Umbilical cord (tissue), 2 donors: ENCODE data around the gene MSLN. TPM values are rescaled to one million over a fixed set of nuclear protein-coding genes. Genes with fewer than 3 reads are reported as not detected.
A peak's percentile ranks its signal among the peaks of the same experiment; 100 is the strongest.

Experiments
- DNase-seq: peaks from one replicate; pipeline ENCODE4 v3.0.0-alpha.2; 2015; ENCODE audit warnings: low spot score
- total RNA-seq: library from RNA; depleted of rRNA; stranded (reverse); fragments of >200 nt; gene quantifications from one replicate; pipeline ENCODE4 v1.2.3, GENCODE V29; 2014; ENCODE audit warnings: low replicate concordance; ENCODE audit not compliant: insufficient read depth

The MSLN gene
- total RNA-seq, 1 donor from 2014 or later = 26.2 TPM

DNA sequence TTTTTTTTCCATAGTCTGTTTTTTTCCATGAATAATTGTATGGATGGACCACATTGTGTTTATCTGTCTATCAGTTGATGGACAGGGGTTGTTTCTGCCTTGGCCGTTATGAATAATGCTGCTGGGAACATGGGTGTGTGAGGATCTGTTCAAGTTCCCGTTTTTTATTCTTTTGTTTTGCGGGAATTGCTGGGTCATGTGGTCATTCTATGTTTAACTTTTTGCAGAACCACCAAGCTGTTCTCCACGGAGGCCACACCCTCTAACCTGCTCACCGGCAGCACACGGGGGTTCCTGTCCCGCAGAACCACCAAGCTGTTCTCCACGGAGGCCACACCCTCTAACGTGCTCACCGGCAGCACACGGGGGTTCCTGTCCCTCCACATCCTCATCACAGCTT is 5.9 kb upstream of the MSLN start:
- no peak for DNase-seq

DNA sequence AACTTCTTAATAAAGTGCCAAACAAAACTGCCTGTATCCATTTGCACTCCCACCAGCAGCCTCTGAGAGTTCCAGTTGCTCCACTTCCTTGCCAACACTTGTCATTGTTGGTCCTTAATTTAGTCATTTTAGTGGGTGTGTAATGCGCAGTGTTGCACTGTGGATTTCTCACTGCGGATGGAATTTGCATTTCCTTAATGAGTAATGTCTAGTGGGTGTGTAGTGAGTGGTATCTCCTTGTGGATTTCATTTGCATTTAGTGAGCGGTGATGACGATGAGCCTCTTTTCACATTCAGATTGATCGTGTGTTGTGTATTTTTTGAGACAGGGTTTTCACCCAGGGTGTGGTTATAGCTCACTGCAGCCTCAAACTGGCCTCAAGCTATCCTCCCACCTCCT is 4.1 kb upstream of the MSLN start:
- DNase-seq = no peak

DNA sequence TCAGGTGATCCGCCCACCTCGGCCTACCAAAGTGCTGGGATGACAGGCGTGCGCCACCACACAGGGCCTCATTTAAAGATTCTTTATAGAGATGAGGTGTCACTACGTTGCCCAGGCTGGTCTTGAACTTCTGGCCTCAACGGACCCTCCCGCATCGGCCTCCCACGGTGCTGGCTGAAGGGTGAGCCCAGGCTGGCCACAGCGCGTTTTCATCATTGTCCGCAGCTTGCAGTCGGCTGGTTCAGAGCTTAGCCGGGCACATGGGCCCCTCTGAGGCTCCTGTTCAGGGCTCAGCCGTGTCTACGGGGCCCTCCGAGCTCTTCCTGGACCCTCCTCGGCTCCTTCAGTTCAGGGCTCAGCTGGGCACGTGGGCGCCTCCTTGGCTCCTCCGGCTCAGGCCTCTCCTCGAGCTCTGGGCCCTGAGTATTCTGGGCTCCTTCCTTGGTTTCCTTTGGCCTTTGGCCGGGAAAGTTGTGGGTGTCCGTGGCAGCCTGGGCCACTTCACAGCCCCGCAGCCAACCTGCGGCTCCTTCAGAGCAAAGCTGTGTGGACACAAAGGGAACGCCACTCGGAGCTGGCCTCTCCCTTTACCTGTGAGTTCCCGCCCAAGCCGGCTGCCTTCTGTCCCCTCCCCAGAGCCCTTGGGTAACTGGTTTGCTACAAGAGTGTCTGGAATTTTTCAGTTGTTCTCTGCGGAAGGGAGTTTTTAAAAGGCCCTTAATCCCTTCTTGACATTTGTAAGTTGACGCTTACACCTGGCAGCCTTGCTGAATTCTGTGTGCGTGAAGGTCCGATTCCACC is 1.2 kb upstream of the MSLN start:
- DNase-seq = peak; percentile 58

DNA sequence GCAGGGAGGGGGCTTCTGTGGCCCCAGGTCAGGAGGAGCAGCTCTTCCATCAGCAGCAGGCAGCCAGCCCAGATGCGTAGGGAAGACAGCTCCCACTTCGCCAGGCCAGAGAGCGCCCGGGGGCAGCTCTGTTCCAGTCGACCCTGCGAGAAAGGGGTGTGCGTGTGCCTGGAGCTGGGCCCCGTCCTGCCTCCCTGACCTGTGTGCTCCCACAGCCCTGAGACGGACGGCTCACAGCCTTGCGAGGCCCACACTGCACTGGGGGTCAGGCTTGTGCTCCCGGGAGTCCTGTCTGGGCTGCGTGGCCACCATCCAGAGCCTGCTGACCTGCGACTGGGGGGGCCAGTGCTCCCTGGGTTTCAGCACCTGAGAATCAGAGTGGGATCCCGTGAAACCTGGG is 469 bp upstream of the MSLN start:
- DNase-seq = no peak

DNA sequence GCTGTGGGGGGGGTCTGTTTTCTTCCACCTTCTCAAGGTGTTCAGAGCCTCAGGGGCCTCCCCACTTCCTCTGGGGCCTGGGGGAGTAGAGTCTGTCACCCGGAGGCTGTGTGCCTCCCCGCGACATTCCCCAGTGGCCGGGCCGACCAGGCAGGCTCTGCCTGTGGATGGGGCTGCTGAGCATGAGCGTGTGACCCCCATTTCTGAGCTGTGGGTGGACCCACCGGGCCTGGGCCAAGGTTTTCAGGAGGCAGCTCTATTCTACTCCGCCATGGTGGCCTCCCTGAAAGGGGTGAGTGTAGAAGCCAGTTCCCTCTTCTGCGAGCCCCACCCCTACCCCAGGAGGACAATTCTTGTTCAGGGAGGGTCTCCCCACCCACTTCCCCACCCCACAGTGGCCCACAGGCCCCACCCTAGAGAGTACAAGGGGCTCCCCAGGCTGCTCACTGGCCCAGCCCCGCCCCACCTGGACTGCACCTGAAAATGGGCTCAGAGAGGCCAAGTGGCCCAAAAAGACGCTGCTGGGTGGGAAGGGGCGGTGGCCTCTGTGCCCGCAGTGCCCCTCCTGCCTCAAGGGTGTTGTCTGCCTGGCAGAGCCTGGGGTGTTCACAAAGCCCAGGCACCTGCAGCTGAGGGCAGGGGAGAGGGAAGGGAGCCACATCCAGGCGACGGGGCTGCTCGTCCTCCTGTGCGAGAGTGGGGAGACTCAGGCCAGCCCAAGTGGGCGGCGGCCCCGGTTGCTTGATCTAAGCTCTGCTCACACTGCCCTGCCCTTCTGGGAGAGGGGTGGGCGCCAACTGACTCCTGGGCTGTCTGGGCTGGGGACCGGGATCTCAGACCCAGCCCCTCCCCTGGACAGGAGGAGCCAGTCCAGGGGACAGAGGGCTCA is 1.3 kb downstream of the MSLN start:
- no peak for DNase-seq

DNA sequence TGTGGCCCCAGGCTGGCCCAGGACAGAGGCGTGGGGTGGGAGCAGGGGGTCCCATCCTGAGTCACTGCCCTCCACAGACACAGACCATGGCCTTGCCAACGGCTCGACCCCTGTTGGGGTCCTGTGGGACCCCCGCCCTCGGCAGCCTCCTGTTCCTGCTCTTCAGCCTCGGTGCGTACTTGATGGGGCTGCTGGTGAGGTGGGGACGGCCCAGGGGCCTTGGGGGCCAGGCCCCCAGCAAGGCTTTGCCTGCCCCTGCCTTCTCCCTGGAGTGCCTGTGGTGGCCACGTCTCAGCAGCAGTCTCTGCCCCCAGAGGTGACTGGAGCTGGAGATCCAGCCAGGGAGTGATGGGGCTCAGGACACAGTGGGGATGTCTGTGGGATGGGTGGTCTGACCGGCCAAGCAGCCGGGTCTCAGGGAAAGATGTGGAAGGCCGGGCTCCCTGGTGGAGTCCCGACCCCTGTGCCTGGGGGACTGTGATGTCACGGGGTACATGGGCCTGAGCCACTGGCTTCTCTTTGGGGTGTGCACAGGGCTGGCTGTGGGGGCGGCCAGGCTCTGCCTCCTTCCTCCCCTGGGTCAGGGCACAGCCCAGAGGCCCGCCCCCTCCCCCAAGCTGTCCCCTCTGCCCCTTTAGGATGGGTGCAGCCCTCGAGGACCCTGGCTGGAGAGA is 2.2 kb downstream of the MSLN start:
- no peak for DNase-seq

DNA sequence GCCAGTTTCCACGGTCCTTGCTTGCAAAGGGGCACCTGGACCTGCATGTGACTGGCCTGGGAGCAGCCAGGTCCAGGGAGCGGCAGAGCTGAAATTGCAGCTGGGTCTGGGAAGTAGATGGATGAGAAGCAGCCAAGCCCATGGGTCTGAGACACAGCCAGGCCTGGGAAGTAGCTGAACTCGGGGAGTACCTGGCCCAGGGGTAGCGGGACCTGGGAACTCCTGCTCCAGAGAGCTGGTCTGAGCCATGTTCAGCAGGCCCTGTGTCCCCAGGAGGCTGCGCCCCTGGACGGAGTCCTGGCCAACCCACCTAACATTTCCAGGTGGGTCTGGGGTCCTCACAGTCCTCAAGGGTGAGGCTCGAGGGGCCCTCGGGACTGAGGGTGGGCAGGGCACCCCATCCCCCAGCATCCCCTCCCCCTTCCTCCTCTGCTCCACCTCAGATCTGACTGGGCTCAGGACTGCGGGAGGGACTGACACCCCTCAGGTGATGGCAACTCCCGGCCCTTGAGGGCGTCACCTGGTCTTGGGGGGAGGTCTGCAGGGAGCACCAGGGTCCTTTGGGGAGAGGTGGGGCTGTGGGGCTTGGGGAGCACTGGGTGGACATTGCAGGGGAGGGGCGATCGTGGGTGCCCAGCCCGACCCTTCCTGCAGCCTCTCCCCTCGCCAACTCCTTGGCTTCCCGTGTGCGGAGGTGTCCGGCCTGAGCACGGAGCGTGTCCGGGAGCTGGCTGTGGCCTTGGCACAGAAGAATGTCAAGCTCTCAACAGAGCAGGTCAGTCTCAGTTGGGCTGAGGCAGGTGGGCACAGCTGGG is 3.0 kb downstream of the MSLN start:
- no peak for DNase-seq

DNA sequence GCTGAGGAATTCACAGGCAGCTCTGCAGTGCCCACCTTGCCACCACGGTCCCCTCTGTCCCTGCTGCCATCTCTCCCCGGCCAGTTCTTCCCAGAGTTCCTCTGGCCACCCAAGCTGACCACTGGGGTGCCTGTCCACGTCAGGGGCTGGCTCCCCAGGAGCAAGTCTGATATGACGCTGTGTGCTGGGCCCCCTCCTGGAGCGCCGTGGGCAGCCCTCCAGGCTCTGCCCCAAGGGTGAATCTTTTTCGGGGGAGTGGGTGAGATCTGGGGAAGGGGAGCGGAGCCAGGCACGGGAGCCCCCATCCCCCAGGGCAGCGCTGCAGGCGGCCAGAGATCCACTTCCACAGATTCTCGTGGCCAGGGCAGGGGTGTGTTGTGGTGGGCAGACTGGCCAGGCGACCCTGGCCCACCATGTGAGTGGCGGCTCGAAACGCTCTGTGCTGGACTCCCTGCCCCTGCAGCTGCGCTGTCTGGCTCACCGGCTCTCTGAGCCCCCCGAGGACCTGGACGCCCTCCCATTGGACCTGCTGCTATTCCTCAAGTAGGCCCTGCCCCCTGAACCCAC is 3.7 kb downstream of the MSLN start:
- DNase-seq = no peak

DNA sequence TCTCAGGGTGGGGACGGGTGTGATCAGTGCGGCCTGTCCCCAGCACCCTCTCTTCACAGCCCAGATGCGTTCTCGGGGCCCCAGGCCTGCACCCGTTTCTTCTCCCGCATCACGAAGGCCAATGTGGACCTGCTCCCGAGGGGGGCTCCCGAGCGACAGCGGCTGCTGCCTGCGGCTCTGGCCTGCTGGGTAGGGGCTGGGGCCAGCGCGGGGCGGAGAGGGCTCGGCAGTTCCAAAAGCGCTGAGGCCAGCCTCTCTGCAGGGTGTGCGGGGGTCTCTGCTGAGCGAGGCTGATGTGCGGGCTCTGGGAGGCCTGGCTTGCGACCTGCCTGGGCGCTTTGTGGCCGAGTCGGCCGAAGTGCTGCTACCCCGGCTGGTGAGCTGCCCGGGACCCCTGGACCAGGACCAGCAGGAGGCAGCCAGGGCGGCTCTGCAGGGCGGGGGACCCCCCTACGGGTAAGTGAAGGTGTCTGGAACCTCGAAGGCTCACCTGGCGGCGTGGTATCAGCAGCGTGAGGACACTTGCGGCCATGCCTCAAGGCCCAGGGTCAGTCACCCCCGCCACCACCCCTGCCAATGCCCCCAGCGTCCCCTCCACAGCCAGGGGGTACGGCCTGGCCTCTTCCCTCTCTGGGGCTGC is 4.4 kb downstream of the MSLN start:
- DNase-seq = no peak

DNA sequence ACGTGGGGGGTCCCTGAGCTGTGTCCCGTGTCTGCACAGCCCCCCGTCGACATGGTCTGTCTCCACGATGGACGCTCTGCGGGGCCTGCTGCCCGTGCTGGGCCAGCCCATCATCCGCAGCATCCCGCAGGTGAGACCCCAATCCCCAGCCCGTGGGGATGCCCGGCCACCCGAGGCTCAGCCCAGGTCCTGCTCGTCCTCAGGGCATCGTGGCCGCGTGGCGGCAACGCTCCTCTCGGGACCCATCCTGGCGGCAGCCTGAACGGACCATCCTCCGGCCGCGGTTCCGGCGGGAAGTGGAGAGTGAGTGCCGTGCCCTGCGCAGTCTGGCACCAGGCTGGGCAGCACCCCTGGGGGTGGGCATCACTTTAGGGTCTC is 4.9 kb downstream of the MSLN start:
- DNase-seq = no peak

DNA sequence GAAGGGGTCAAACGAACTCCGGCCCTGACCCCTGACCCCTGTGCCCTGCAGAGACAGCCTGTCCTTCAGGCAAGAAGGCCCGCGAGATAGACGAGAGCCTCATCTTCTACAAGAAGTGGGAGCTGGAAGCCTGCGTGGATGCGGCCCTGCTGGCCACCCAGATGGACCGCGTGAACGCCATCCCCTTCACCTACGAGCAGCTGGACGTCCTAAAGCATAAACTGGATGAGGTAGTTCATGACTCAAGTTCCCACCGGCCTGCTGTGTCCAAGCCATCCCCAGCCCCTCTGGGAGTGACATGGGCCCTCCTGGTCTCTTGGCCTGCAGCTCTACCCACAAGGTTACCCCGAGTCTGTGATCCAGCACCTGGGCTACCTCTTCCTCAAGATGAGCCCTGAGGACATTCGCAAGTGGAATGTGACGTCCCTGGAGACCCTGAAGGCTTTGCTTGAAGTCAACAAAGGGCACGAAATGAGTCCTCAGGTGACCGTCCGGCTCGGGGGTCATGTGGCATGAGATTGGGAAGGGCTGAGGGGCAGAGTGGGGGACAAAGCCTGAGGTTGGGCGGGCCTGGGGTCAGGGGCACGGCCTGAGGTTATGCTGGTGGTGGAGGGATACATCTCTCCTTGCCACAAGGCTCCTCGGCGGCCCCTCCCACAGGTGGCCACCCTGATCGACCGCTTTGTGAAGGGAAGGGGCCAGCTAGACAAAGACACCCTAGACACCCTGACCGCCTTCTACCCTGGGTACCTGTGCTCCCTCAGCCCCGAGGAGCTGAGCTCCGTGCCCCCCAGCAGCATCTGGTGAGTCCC is 5.7 kb downstream of the MSLN start:
- no peak for DNase-seq

DNA sequence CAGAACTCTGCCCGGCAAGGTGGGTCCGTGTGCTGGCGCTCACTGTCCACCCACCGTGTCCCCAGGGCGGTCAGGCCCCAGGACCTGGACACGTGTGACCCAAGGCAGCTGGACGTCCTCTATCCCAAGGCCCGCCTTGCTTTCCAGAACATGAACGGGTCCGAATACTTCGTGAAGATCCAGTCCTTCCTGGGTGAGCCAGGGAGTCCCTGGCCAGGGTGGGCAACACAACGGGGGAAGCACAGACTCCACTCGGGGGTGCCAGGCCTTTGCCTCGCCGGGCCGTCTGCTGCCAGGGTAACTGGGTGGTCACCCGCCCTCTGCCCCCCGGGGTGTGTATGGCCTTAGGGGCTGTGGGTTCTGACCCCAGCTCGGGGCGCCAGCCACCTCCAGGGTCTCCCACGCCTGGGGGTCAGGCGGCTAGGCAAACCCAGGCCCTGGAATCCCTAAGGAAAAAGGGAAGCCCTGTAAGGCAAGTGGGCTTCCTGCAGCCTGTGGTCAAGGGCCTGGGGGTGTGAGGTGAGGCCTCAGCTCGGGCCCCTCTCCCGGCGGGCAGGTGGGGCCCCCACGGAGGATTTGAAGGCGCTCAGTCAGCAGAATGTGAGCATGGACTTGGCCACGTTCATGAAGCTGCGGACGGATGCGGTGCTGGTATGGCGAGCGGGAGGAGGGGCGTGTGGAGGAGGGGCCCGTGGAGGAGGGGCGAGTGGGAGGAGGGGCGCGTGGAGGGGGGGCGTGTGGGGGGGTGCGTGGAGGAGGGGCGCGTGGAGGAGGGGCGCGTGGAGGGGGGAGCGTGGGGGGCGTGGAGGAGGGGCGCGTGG is 6.5 kb downstream of the MSLN start:
- DNase-seq = no peak

DNA sequence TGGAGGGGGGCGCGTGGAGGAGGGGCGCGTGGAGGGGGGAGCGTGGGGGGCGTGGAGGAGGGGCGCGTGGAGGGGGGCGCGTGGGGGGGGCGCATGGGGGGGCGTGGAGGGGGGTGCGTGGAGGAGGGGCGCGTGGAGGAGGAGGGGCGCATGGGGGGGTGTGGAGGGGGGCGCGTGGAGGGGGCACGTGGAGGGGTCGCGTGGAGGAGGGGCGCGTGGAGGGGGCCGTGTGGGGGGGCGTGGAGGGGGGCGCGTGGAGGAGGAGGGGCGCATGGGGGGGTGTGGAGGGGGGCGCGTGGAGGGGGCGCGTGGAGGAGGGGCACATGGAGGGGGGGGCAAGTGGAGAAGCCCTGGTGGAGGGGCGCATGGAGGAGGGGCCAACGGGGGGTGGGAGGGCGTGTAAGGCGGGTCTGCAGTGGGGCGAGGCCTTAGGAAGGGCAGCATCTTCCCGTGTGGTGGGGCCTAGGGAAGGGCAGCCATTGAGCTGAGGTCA is 7.3 kb downstream of the MSLN start:
- no peak for DNase-seq

DNA sequence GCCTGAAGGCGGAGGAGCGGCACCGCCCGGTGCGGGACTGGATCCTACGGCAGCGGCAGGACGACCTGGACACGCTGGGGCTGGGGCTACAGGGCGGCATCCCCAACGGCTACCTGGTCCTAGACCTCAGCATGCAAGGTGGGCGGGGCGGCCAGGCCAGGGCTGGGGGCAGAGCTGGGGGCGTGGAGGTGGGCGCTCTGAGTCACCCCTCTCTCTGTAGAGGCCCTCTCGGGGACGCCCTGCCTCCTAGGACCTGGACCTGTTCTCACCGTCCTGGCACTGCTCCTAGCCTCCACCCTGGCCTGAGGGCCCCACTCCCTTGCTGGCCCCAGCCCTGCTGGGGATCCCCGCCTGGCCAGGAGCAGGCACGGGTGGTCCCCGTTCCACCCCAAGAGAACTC is 7.9 kb downstream of the MSLN start:
- no peak for DNase-seq

DNA sequence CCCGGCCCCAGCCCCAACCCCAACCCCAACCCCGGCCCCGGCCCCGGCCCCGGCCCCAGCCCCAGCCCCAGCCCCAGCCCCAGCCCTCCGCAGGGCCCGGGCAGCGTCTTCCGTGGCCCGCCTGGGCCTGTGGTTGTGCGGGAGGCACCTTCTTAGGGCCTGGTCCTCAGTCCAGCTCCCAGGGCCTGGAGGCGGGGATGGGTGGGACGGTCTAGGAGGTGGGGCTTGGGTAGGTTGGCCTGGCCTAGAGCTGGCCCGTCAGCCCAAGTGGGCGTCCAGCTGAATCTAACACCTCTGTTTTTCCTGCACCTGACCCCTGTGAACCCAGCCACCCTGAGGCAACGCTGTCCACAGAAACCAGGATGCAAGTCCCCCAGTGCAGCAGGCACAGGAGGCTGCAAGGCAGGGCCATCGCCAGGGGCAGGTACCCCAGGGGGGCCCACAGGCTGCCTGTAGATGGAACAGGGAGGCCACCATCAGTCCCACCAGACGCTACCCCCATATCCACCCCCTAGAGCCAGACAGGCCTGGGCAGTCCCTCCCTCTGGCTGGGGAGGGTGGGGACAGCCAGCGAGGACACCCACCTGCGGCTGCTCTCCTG is 8.8 kb downstream of the MSLN start:
- DNase-seq = no peak

DNA sequence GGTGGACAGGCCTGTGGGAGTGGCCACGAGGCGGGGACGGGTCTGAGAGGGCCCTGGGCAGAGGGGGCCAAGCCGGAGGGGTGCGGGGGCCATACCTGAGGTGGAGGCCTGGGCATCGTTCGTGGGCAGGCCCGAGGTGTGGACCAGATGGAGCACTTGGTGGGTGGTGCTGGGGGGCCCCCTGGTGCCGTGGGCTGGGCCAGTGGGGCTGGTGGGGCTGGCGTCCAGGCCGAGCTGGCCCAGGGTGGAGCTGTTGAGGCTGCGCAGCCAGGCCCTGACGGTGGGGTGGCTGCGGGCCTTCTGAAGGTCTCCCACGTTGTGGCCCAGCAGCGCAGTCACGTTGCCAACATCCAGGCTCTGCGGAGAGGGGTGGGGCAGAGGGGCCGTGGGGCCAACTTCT is 9.4 kb downstream of the MSLN start:
- DNase-seq = no peak

DNA sequence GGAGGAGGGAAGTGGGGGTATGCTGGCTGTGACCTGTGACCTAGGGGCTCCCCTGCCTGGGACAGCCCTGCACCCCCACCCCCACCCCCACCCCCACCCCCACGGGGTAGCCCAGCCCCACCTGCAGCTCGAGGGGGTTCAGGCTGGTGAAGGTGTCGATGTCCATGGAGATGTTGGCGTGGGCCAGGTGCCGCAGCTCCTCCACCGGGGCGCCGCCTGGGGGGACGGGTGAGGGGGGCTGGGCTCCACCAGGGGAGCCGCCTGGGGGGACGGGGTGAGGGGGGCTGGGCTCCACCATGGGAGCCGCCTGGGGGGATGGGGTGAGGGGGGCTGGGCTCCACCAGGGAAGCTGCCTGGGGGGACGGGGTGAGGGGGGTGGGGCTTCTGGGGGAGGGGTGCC is 9.9 kb downstream of the MSLN start:
- DNase-seq = no peak

DNA sequence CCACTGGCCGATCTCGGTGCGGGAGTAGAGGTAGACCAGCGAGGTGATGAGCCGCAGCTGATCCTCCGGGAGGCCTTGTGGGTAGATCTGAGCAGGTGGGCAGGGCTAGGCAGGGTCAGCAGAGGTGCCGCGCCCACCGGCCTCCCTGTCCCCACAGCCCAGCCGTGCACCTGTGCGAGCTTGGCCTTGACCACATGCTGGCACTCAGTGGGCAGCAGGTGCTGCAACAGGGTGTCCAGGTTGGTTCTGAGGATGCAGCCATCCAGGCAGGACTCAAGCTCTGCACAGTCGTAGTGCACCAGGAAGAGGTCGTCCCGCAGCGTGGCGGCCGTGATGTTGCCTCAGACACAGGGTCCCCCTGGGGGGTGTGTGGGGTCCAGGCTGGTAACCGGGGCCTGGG is 12.4 kb downstream of the MSLN start:
- DNase-seq = no peak
